GM10266 (cell line): ENCODE measurements around the gene LILRB4.
A peak's percentile ranks its signal among the peaks of the same experiment; 100 is the strongest.
"Not testable (repeated sequence)": the region's sequence is repeated elsewhere in the genome, so short reads cannot be mapped to it uniquely, and the experiment has no call there.

Experiments
- DNase-seq: peaks from one replicate; pipeline ENCODE4 v3.0.0; 2012; ENCODE audit errors: extremely low spot score
- CTCF ChIP-seq: IDR thresholded peaks from 2 replicates; pipeline ENCODE4 v1.5.1; 2012; ENCODE audit warnings: mild to moderate bottlenecking, low read depth; ENCODE audit not compliant: control insufficient read depth, insufficient read depth; ENCODE audit errors: missing control alignments

LILRB4 gene

GRCh38 chr19:54662730-54663129, at the start of gene LILRB4:
Gene LILRB4 (plus strand): TSS chr19:54662985. CDS start chr19:54663034, 49 bp downstream.
- no peak for TF ChIP-seq CTCF
- peak; percentile 48 for DNase-seq

GRCh38 chr19:54614726-54615125, 48.1 kb upstream of the LILRB4 start:
- no peak for DNase-seq
- no peak for TF ChIP-seq CTCF

GRCh38 chr19:54616057-54616456, 46.7 kb upstream of the LILRB4 start:
- TF ChIP-seq CTCF: no peak
- no peak for DNase-seq

GRCh38 chr19:54616821-54617560, 45.8 kb upstream of the LILRB4 start:
- TF ChIP-seq CTCF: no peak
- DNase-seq: peak; percentile 66

- no peak for DNase-seq
- no peak for TF ChIP-seq CTCF
These were observed 42.3 kb upstream of the LILRB4 start for GRCh38 chr19:54620464-54620863.

- no peak for DNase-seq
These were observed 40.4 kb upstream of the LILRB4 start for GRCh38 chr19:54622431-54622830.

GRCh38 chr19:54624234-54624633, 38.6 kb upstream of the LILRB4 start:
- DNase-seq: not testable (repeated sequence)

More at GRCh38 chr19:54622431-54622830, 40.4 kb upstream of the LILRB4 start:
- TF ChIP-seq CTCF: no peak

- DNase-seq: not testable (repeated sequence)
These were observed 37.7 kb upstream of the LILRB4 start for GRCh38 chr19:54624934-54625730.
